HEK293 (cell line): ENCODE results near the gene IREB2.

ENCODE experiments used
- CTCF ChIA-PET: fragments of 350-600 bp; formaldehyde crosslinking; extraction: SDS; loops from one replicate; lab custom pipeline; 2021; ENCODE audit warnings: antibody characterized with exemption; lab: Yijun Ruan, JAX
- POLR2A ChIA-PET: fragments of 300-600 bp; formaldehyde crosslinking; extraction: SDS; loops from one replicate; lab custom pipeline; 2020; ENCODE audit warnings: antibody characterized with exemption, inconsistent platforms; lab: Yijun Ruan, JAX
- H3K27ac ChIP-seq: fragments of 200-500 bp; sonication (Bioruptor generic); 2 replicates; pipeline ENCODE4 v1.5.1; 2014; ENCODE audit warnings: low read depth, low read length, control low read depth, inconsistent platforms; ENCODE audit errors: extremely low read depth
- H3K36me3 ChIP-seq, 2 experiments: fragments of 200-500 bp in 1 of 2; sonication (Bioruptor generic) in 1 of 2; 1 replicate in 1 of 2; 2 replicates in 1 of 2; pipeline ENCODE4 v1.5.1; 2014 to 2017; ENCODE audit warnings: inconsistent platforms in 2 of 2, low read length in 2 of 2; ENCODE audit not compliant: control insufficient read depth in 2 of 2, insufficient read depth in 1 of 2
- H3K4me1 ChIP-seq: fragments of 200-500 bp; sonication (Bioruptor generic); 2 replicates; pipeline ENCODE4 v1.5.1; 2014; ENCODE audit warnings: mild to moderate bottlenecking, low read length, inconsistent platforms; ENCODE audit not compliant: control insufficient read depth, insufficient read depth
- H3K4me3 ChIP-seq: 2 replicates; pipeline ENCODE4 v1.5.1; 2011; ENCODE audit warnings: low read depth, mild to moderate bottlenecking, control low read depth, low read length, moderate library complexity
- H3K9me3 ChIP-seq: fragments of 200-500 bp; sonication (Bioruptor generic); 2 replicates; pipeline ENCODE4 v1.5.1; 2014; ENCODE audit warnings: low read depth, low read length, inconsistent platforms; ENCODE audit not compliant: control insufficient read depth, insufficient read depth
- BCL11A ChIP-seq: fragments of 450-650 bp; formaldehyde crosslinking; IDR thresholded peaks from 2 replicates; pipeline ENCODE4 v1.5.1; 2016; ENCODE audit warnings: low read depth, missing biosample characterization, missing genetic modification characterization
- BCL11B ChIP-seq: fragments of 450-650 bp; formaldehyde crosslinking; IDR thresholded peaks from 2 replicates; pipeline ENCODE4 v1.5.1; 2016; ENCODE audit warnings: low read depth, missing biosample characterization, missing genetic modification characterization
- EGR2 ChIP-seq: fragments of 450-650 bp; formaldehyde crosslinking; IDR thresholded peaks from 2 replicates; pipeline ENCODE4 v1.5.1; 2016; ENCODE audit warnings: low read depth, missing biosample characterization, missing genetic modification characterization
- GLI4 ChIP-seq: fragments of 450-650 bp; formaldehyde crosslinking; IDR thresholded peaks from 2 replicates; pipeline ENCODE4 v1.5.1; 2016; ENCODE audit warnings: missing biosample characterization, missing genetic modification characterization
- HOXC10 ChIP-seq: sonication (generic); formaldehyde crosslinking; IDR thresholded peaks from 2 replicates; pipeline ENCODE4 v1.8.1; 2023; ENCODE audit warnings: mild to moderate bottlenecking, missing genetic modification reagents
- REPIN1 ChIP-seq: fragments of 450-650 bp; formaldehyde crosslinking; IDR thresholded peaks from 2 replicates; pipeline ENCODE4 v1.5.1; 2017; ENCODE audit warnings: missing biosample characterization, missing genetic modification characterization, low read depth
- SP7 ChIP-seq: fragments of 450-650 bp; formaldehyde crosslinking; IDR thresholded peaks from 2 replicates; pipeline ENCODE4 v1.5.1; 2016; ENCODE audit warnings: missing biosample characterization, missing genetic modification characterization
- TRIM28 ChIP-seq: IDR thresholded peaks from 2 replicates; pipeline ENCODE4 v1.6.1; 2011; ENCODE audit warnings: low read length, control low read depth, borderline replicate concordance
- ZFP41 ChIP-seq: fragments of 450-650 bp; formaldehyde crosslinking; IDR thresholded peaks from 2 replicates; pipeline ENCODE4 v1.5.1; 2016; ENCODE audit warnings: missing biosample characterization, missing genetic modification characterization, borderline replicate concordance
- ZNF112 ChIP-seq: fragments of 450-650 bp; formaldehyde crosslinking; IDR thresholded peaks from 2 replicates; pipeline ENCODE4 v1.5.0; 2017; ENCODE audit warnings: missing biosample characterization, missing genetic modification characterization
- ZNF140 ChIP-seq: fragments of 450-650 bp; formaldehyde crosslinking; IDR thresholded peaks from 2 replicates; pipeline ENCODE4 v1.5.1; 2016; ENCODE audit warnings: missing biosample characterization, missing genetic modification characterization
- ZNF157 ChIP-seq: fragments of 450-650 bp; formaldehyde crosslinking; IDR thresholded peaks from 2 replicates; pipeline ENCODE4 v1.5.1; 2016; ENCODE audit warnings: missing biosample characterization, missing genetic modification characterization
- ZNF23 ChIP-seq: fragments of 450-650 bp; formaldehyde crosslinking; IDR thresholded peaks from 2 replicates; pipeline ENCODE4 v1.5.1; 2016; ENCODE audit warnings: missing biosample characterization, missing genetic modification characterization, borderline replicate concordance
- ZNF292 ChIP-seq: fragments of 450-650 bp; formaldehyde crosslinking; IDR thresholded peaks from 2 replicates; pipeline ENCODE4 v1.5.1; 2016; ENCODE audit warnings: low read depth, missing biosample characterization, missing genetic modification characterization, borderline replicate concordance
- ZNF416 ChIP-seq: fragments of 450-650 bp; formaldehyde crosslinking; IDR thresholded peaks from 2 replicates; pipeline ENCODE4 v1.5.1; 2016; ENCODE audit warnings: missing biosample characterization, missing genetic modification characterization
- ZNF544 ChIP-seq: fragments of 450-650 bp; formaldehyde crosslinking; IDR thresholded peaks from 2 replicates; pipeline ENCODE4 v1.5.0; 2017; ENCODE audit warnings: missing biosample characterization, missing genetic modification characterization
- ZNF558 ChIP-seq: fragments of 450-650 bp; formaldehyde crosslinking; IDR thresholded peaks from 2 replicates; pipeline ENCODE4 v1.5.1; 2016; ENCODE audit warnings: missing biosample characterization, missing genetic modification characterization
- ZNF560 ChIP-seq: fragments of 450-650 bp; formaldehyde crosslinking; IDR thresholded peaks from 2 replicates; pipeline ENCODE4 v1.5.1; 2017; ENCODE audit warnings: missing biosample characterization, missing genetic modification characterization, borderline replicate concordance
- ZNF585B ChIP-seq: fragments of 450-650 bp; formaldehyde crosslinking; IDR thresholded peaks from 2 replicates; pipeline ENCODE4 v1.5.1; 2016; ENCODE audit warnings: missing biosample characterization, missing genetic modification characterization
- ZNF621 ChIP-seq: fragments of 450-650 bp; formaldehyde crosslinking; IDR thresholded peaks from 2 replicates; pipeline ENCODE4 v1.5.1; 2017; ENCODE audit warnings: missing biosample characterization, missing genetic modification characterization
- TF ChIP-seq, protein P1 (sequence below): fragments of 450-650 bp; formaldehyde crosslinking; IDR thresholded peaks from 2 replicates; pipeline ENCODE4 v1.5.1; 2016; ENCODE audit warnings: missing biosample characterization, missing genetic modification characterization
- TF ChIP-seq, protein P2 (sequence below): fragments of 450-650 bp; formaldehyde crosslinking; IDR thresholded peaks from 2 replicates; pipeline ENCODE4 v1.5.1; 2016; ENCODE audit warnings: missing biosample characterization, missing genetic modification characterization
- TF ChIP-seq, protein P3 (sequence below): fragments of 450-650 bp; formaldehyde crosslinking; IDR thresholded peaks from 2 replicates; pipeline ENCODE4 v1.5.1; 2016; ENCODE audit warnings: missing biosample characterization, missing genetic modification characterization
- TF ChIP-seq, protein P4 (sequence below): fragments of 450-650 bp; formaldehyde crosslinking; IDR thresholded peaks from 2 replicates; pipeline ENCODE4 v1.5.1; 2016; ENCODE audit warnings: missing biosample characterization, missing genetic modification characterization

Gene IREB2

DNA sequence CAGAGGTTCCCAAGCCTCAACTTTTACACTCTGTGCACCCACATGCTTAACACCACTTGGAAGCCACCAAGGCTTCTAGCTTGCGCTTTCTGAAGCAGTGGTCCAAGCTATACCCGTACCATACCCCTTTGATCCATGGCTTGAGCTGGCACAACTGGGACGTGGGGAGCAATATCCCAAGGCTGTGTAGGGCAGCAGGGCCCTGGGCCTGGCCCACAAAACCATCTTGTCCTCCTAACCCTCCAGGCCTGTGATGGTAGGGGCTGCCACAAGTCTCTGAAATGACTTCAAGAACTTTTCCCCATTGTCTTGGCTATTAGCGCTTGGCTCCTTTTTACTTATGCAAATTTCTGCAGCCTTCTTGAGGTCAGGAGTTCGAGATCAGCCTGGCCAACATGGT, 86.2 kb downstream of the IREB2 start:
- POLR2A ChIA-PET, result no interaction called here
- peaks cover 9 to 12% of the 10 kb centered on the region in 2 experiments for H3K36me3 ChIP-seq
- H3K27ac ChIP-seq, result no peak overlapping the region
- no peaks in the 10 kb centered on the region for H3K4me1 ChIP-seq
- H3K9me3 ChIP-seq, result no peaks in the 10 kb centered on the region
- no peak overlapping the region for H3K4me3 ChIP-seq
- CTCF ChIA-PET, result no interaction called here
- TF ChIP-seq EGR2 (tag by site-specific recombination) (no peak), ZNF585B (tag by site-specific recombination) (peak; percentile 95), SP7 (tag by site-specific recombination) (no peak), TRIM28 (no peak), ZNF140 (tag by site-specific recombination) (no peak), ZNF558 (peak; percentile 29; the same call in 1 of the 2 replicates), BCL11B (tag by site-specific recombination) (no peak), ZNF292 (tag by site-specific recombination) (no peak), ZNF112 (tag by site-specific recombination) (no peak), HOXC10 (CRISPR knock-in tag) (no peak)
- TF ChIP-seq, protein P1, sequence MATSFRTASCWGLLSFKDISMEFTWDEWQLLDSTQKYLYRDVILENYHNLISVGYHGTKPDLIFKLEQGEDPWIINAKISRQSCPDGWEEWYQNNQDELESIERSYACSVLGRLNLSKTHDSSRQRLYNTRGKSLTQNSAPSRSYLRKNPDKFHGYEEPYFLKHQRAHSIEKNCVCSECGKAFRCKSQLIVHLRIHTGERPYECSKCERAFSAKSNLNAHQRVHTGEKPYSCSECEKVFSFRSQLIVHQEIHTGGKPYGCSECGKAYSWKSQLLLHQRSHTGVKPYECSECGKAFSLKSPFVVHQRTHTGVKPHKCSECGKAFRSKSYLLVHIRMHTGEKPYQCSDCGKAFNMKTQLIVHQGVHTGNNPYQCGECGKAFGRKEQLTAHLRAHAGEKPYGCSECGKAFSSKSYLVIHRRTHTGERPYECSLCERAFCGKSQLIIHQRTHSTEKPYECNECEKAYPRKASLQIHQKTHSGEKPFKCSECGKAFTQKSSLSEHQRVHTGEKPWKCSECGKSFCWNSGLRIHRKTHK, result no peak

DNA sequence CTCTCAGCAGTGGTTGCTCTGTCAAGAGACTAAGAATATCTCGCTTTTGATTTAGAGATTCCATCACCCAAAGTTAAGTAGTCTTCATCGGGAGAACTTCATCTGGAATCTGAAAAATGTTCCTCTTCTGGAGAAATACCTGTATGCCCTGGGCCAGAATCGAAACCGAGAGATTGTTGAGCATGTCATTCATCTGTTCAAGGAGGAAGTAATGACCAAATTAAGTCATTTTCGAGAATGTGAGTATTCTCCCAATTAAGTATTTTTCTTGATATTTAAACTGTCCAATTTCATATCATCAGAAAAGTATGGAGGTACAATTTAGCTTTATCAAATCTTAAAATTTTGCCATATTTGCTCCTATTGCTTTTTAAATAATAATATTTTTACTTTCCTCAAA, 89.3 kb downstream of the IREB2 start:
- POLR2A ChIA-PET, result no interaction called here
- CTCF ChIA-PET, result no interaction called here

More for the DNA sequence above, 89.3 kb downstream of the IREB2 start:
- Histone ChIP-seq H3K36me3 (peaks cover 5 to 9% of the 10 kb centered on the region in 2 experiments), H3K27ac (no peak overlapping the region), H3K9me3 (no peaks in the 10 kb centered on the region), H3K4me3 (no peak overlapping the region), H3K4me1 (no peaks in the 10 kb centered on the region)
- TF ChIP-seq ZNF23 (tag by site-specific recombination), result no peak
- no peak for TF ChIP-seq ZNF140 (tag by site-specific recombination)
- TF ChIP-seq ZNF560, result no peak
- no peak for TF ChIP-seq ZNF157 (tag by site-specific recombination)
- TF ChIP-seq REPIN1 (tag by site-specific recombination), result no peak
- TF ChIP-seq ZNF621 (tag by site-specific recombination), result no peak
- TF ChIP-seq ZNF544 (tag by site-specific recombination), result no peak
- TF ChIP-seq, protein P2, sequence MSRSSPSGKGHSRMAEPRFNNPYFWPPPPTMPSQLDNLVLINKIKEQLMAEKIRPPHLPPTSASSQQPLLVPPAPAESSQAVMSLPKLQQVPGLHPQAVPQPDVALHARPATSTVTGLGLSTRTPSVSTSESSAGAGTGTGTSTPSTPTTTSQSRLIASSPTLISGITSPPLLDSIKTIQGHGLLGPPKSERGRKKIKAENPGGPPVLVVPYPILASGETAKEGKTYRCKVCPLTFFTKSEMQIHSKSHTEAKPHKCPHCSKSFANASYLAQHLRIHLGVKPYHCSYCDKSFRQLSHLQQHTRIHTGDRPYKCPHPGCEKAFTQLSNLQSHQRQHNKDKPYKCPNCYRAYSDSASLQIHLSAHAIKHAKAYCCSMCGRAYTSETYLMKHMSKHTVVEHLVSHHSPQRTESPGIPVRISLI (tag by site-specific recombination), result no peak
- TF ChIP-seq ZFP41, result no peak
- no peak for TF ChIP-seq BCL11A (tag by site-specific recombination)
- TF ChIP-seq ZNF112 (tag by site-specific recombination), result no peak
- TF ChIP-seq, protein P1, result no peak
- TF ChIP-seq, protein P3, sequence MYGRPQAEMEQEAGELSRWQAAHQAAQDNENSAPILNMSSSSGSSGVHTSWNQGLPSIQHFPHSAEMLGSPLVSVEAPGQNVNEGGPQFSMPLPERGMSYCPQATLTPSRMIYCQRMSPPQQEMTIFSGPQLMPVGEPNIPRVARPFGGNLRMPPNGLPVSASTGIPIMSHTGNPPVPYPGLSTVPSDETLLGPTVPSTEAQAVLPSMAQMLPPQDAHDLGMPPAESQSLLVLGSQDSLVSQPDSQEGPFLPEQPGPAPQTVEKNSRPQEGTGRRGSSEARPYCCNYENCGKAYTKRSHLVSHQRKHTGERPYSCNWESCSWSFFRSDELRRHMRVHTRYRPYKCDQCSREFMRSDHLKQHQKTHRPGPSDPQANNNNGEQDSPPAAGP (tag by site-specific recombination), result no peak
- TF ChIP-seq GLI4, result no peak
- no peak for TF ChIP-seq ZNF416 (tag by site-specific recombination)
- TF ChIP-seq, protein P4, sequence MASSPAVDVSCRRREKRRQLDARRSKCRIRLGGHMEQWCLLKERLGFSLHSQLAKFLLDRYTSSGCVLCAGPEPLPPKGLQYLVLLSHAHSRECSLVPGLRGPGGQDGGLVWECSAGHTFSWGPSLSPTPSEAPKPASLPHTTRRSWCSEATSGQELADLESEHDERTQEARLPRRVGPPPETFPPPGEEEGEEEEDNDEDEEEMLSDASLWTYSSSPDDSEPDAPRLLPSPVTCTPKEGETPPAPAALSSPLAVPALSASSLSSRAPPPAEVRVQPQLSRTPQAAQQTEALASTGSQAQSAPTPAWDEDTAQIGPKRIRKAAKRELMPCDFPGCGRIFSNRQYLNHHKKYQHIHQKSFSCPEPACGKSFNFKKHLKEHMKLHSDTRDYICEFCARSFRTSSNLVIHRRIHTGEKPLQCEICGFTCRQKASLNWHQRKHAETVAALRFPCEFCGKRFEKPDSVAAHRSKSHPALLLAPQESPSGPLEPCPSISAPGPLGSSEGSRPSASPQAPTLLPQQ (tag by site-specific recombination), result no peak
